Caki2 (cell line): ENCODE results near the gene DCHS2. TPM values are rescaled to one million over a fixed set of nuclear protein-coding genes. Genes with fewer than 3 reads are reported as not detected.

Experiments used
- DNase-seq: peaks from one replicate; pipeline ENCODE4 v3.0.0-alpha.2; 2015; ENCODE audit warnings: low read depth
- in situ Hi-C: cut with HindIII; loops from 2 replicates; pipeline ENCODE4 v1.10.0; 2016; ENCODE audit warnings: low sequenced_read_pairs, low pct_unique_long_range_greater_than_20kb, mixed read lengths
- total RNA-seq: library from RNA; depleted of rRNA; stranded (reverse); fragments of >200 nt; shearing (Covaris generic); gene quantifications from 2 replicates; pipeline ENCODE4 v1.2.3, GENCODE V29; 2014; ENCODE audit warnings: low replicate concordance; rRNA removed

The DCHS2 gene
- total RNA-seq, 1 experiment from 2014 or later = 0.34 TPM

DNA sequence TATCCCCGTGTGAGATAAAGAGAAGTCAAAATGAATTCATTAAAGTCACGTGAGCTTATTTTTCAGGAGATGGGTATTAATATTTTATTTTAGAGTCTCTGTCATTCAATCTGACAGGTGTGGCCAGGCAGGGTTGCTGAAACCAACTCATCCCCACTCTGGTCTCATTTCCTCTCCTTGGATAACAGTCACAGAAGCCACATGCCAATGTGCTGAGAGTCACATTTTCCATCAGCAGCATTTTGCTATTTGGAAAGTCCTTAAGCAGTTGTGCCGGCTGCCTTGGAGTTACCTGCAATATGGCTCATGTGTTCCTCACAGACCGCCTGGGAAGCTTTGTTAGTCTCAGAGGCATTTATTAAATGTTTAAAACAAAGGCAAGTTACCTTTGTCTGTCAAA lies 302.3 kb downstream of the DCHS2 start:
- in situ Hi-C loops = no loop called here
- DNase-seq = no peak

DNA sequence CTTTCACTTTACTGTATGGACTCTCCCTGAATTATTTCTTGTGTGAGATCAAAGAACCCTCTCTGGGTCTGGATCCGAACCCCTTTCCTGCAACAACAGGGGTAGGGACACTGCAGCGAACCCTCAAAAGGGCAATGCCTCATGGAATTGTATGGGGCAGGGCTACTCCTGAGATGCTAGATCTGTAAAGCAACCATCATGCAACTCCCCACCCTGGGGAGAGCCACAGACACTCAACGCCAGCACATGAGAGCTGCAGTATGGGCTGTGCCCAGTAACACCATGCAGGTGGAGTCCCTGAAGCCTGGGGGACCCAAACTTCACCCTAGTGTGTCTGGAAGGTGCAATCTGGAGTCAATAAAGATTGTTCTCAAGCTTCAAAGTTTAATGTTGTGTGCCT lies 304.7 kb downstream of the DCHS2 start:
- DNase-seq = no peak
- in situ Hi-C loops = no loop called here

DNA sequence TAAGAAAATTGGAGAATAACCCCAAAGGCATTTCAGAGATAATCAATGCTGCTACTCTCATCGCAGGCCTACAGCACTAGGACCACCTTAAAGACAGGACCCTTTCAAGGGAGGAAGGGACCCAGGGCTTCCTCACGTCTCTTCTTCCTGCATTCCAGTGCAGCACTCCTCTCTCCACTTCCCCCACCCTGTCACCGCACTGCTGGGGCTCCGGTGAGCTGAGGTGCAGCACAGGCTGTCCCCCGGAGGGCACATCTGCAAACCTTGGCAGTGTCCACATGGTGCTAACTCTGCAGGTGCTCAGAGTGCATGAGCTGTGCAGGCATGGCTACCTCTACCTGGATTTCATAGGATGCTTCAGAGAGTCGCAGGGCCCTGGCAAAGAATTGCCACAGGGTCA lies 305.6 kb downstream of the DCHS2 start:
- no peak for DNase-seq
- in situ Hi-C loops = no loop called here

DNA sequence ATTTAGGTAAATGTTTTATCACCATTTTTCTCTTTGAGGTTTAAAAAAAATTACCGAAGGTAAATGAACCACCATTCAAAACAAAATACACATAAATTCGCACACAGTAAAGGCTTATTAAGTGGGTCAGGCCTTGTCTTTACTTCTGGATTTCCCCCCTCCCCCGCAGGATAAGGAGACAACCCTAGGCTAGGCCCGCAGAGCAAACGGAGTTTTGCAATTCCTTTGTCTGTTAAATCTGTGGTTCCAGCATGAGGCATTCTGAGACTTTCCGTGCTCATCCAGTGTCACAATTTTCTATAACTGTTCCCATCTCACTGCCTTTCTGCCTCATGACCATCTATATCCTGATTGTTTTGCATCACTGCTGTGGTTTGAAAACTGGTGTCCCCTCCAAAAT lies 307.4 kb downstream of the DCHS2 start:
- no peak for DNase-seq
- in situ Hi-C loops = no loop called here

DNA sequence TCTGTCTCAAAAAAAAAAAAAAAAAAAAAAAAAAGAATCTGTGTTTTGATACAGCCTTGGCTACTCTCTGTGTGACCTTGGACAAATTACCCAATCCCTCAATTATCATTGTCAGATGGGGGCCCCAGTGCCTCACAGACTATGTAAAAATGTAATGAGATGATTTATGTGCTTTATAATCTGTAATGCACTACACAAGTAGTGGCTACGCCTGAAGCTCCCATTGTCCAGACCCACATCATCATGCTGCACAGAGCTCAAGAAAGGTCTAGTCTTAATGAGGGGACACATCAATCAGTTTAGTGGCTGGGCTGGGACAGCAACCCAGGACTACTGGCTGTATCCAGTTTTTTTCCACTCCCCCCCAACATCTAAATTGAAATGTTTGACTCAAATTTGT lies 308.3 kb downstream of the DCHS2 start:
- in situ Hi-C loops = no loop called here
- DNase-seq = no peak

Other genes with a start within 250 kb of the DCHS2 start
- 62.1 and 105 TPM in 2 replicates for gene PLRG1, start 58.6 kb upstream of the DCHS2 start, total RNA-seq
- gene FGB, start 71.2 kb upstream of the DCHS2 start, total RNA-seq = 0.37 TPM in 1 of 2 replicates, not detected in the other
- not detected in 2 replicates for gene FGA, start 98.9 kb upstream of the DCHS2 start, total RNA-seq
- not detected in 2 replicates for gene FGG, start 120.9 kb upstream of the DCHS2 start, total RNA-seq